GM19023 (cell line): ENCODE measurements around the gene TXN2.
"Not testable (repeated sequence)": the region's sequence is repeated elsewhere in the genome, so short reads cannot be mapped to it uniquely, and the experiment has no call there.

Experiments used
- ATAC-seq: cut with Tn5 transposase; IDR thresholded peaks from one replicate; pipeline ENCODE4 v1.9.1; 2021; ENCODE audit warnings: mild to moderate bottlenecking, moderate library complexity; ENCODE audit not compliant: unreplicated experiment

TXN2 gene

DNA sequence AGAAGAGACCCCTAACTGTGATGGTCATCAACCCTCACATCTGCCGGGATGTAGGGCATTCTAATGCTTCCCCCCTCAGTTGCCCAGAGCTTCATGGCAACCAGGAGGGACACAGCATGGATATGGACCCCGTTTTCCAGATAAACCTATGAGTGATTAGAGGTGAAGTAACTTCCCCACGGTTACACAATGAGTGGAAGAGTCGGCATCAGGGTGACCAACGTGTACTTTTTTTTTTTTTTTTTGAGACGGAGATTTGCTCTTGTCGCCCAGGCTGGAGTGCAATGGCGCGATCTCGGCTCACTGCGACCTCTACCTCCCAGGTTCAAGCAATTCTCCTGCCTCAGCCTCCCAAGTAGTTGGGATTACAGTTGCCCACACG is 25.0 kb downstream of the TXN2 start:
- no peak for ATAC-seq

- ATAC-seq: no peak
Observed at GRCh38 chr22:36455571-36456463, 25.6 kb downstream of the TXN2 start.

DNA sequence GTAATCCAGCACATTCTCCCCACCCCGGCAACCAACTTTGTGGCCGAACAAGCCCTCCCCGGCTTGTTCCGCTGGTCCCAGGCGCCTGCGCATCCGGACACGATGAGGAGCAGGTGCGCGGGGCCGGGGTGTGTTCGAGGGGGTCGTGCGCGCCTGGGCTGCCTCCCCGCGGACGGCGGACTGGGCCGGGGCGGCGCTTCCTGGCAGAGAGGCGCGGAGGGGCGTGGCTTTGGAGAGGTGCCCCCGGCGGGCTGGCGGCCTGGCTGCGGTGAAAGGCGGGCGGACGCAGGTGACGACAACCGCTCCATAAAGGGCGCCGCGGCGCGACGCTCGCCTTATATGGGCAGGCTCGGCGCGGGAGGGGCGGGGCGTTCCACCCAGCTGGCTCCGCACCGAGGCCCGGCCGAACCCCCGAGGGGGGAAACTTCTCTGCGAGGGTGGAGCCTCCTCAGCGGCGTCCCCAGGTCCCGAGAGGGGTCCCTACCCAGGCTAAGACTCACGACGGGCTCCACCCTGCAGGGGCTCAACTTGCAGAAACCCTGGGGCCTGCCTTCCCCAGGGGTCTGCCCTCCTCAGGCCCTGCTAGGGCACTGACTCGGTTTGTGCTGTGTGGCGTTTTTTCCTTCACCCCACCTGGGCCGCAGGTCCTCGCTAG is 26.4 kb downstream of the TXN2 start:
- ATAC-seq: no peak

GRCh38 chr22:36453855-36454378 is 27.5 kb downstream of the TXN2 start:
- ATAC-seq: no peak

GRCh38 chr22:36452978-36453607 is 28.3 kb downstream of the TXN2 start:
- ATAC-seq: not testable (repeated sequence)

DNA sequence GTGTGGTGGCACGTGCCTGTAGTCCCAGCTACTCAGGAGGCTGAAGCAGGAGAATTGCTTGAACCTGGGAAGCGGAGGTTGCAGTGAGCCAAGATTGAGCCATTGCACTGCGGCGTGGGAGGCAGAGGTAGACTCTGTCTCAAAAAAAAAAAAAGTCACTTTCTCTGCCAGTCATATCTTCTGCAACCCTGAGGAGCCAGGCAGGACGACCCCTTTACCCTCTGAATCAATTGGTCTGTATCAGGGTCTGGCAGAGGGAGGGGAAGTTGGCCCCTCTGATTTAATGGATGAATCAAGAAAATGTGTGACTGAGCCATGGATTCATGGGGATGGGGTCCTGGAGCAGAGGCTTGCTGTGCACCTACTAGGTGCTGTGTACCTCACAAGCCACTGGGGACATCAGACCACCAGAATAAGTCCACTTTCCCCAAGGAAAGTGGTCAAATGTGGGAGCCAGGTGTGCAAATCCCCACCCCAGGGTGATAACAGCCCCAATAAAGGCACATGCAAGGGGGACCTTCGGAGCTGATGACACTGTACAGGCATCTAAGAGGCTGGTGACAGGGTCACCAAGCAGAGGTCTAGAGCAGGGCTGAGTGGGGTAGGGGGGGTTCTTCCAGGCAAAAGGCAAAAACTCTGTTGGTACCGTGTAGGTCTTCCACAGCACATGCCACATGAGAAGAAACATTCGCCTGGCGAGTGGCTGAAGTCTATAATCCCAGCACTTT is 29.0 kb downstream of the TXN2 start:
- ATAC-seq: no peak

DNA sequence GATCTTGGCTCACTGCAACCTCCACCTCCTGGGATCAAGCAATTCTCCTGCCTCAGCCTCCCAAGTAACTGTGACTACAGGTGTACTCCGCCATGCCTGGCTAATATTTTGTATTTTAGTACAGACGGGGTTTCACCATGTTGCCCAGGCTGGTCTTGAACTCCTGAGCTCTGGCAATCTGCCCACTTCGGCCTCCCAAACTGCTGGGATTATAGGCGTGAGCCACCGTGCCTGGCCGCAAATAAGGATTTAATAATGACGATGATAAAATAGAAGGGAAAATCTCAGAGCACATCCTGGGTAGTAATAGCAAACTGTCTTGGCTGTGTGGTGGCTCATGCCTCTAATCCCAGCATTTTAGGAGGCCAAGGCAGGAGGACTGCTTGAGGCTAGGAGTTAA is 30.5 kb downstream of the TXN2 start:
- not testable (repeated sequence) for ATAC-seq

- no peak for ATAC-seq
Observed at GRCh38 chr22:36449596-36450175, 31.8 kb downstream of the TXN2 start.

GRCh38 chr22:36447632-36448031 is 33.8 kb downstream of the TXN2 start:
- no peak for ATAC-seq

GRCh38 chr22:36445158-36445668 is 36.2 kb downstream of the TXN2 start:
- ATAC-seq: no peak

DNA sequence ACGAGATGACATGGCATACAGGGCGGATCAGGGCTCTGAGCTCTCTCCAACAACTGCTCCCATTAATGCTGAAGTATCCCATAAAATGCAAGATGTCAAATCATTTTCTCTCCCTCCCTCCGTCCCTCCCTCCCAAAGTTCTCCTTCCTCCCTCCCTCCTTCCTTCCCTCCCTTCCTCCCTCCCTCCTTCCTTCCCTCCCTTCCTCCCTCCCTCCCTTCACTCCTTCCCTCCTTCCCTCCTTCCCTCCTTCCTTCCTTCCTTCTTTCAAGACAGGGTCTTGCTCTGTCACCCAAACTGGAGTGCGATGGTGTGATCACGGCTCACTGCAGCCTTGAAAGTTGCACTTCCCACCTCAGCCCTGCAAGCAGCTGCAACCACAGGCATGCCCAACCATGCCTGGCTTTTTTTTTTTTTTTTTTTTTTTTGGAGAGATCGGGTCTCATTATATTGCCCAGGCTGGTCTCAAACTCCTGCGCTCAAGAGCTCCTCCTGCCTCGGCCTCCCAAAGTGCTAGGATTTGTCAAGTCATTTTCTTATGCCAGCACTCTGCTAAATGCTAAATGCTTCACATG is 38.2 kb downstream of the TXN2 start:
- ATAC-seq: no peak

DNA sequence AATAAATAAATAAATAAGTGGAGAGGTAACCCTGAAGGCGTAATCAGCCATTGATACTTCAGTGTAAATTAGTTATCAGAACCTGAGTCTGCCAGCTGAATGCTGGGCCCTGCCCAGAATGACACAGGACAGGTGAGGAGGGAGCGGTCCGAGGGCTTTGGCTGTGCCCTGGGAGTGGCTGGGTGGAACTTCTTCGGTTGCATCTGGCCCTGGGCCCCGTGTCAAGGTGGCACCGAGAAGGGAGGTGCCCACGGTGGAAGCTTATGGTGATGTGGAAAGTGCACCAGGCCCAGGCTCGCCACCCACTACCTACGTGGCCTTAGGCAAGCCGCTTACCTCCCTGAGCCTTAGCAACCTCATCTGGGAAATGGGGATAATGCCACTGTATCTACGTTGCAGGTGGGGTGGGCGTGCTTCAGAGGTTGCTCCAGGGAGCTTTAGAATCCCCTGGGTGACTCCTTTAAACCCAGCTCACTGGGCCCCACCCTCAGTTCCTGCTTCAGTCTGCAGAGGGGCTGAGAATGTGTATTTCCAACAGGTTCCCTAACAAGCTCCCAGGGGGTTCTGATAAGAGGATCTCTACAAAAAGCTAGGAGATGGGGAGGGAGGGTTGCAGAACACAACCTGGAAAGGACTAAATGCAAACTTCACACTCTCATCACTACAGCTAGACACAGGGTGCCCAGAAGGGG is 38.8 kb downstream of the TXN2 start:
- no peak for ATAC-seq

DNA sequence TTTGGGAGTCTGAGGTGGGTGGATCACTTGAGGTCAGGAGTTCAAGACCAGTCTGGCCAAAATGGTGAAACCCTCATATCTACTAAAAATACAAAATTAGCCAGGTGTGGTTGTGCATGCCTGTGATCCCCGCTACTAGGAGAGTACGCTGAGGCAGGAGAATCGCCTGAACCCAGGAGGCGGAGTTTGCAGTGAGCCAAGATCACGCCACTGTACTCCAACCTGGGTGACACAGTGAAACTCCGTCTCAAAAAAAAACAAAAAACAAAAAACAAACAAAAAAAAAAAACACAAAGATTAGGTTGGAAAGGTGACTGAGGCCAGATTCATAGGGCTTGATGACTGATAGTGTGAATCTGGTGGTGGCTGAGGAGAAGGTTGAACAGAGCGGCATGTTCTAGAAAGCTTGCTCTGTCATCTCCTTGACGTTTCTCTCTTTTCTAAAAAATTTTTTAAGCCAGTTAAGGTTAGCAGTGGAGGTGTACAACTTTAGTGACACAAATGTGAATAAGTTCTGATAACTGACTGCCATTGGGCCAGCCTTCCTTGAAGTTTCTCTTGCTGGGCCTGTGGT is 40.9 kb downstream of the TXN2 start:
- no peak for ATAC-seq

DNA sequence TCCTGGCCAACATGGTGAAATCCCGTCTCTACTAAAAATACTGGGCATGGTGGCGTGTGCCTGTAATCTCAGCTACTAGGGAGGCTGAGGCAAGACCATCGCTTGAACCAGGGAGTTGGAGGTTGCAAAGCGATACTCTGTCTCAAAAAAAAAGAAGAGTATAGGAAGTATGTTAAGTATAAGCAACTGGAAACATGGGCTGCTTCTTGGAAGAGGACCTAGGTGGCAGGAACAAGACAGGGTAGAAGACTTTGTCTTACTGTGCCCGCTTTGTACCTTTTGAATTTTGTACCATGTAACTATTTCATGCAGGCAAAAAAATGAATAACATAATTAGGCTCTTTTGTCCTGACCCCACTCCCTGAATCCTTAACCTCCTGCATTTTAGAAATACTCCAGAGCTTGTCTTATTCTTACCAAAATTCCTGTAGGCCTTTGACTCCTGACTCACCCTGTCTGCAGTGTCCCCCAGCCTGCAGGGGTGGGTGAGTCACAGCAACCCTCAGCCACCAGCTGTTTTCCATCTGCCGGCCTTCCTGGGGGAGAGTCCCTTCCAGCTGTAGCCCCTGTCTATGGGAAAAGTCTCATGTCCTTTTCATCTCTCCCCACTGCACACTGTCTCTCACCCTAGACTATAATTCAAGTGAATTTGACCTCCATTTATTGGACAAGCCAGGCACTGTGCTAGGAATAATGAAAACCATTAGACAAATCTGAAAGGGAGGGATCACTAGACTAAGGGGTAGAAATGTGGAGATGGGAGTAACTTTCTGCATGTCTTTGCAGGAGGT is 41.8 kb downstream of the TXN2 start:
- ATAC-seq: no peak

GRCh38 chr22:36435516-36436415 is 45.7 kb downstream of the TXN2 start:
- no peak for ATAC-seq

DNA sequence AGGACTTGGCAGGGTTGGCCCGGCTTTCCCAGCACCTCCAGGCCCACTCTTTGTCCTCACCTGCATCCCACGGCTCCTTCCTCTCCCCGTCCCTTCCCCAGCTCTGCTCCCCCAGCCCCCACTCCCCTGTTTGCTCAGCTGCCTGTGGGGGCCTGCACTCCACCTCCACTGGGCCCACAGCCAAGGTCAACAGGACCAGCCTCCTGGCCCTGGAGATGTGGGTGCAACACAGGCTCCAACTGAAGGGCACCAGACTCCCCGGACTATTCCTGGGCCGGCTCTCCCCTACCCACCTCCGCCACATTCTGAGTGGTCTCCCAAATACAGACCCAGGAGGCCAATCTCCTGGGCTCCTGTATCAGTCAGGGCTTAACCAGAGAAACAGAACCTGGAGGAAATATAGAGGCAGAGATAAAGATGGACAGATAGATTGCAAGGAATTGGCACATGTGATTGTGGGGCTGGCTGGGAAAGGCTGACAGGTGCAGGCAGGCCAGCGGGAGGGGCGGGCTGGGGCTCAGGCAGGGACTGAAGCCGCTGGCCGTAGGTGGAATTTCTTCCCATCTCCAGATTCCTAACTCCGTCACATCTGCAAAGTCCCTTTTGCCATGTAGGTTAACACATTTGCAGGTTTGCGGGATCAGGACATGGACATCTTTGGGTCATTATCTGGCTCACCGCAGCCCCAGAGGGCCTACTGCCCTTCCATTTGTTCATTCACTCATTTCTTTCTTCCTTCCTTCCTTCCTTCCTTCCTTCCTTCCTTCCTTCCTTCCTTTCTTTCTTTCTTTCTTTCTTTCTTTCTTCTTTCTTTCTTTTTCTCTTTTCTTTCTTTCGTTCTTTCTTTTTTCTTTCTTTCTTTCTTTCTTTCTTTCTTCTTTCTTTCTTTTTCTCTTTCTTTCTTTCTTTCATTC is 47.9 kb downstream of the TXN2 start:
- ATAC-seq: no peak
